Activated CD4-positive, alpha-beta T cell treated with anti-CD3 and anti-CD28 coated beads, Interleukin-2, Interleukin-4, amounts not matched to agents 100 ng/mL and 50 ng/mL, durations not matched to agents 16 hours and 8 hours (primary cell): ENCODE measurements around the gene SEC14L5.
"Not testable (repeated sequence)": the region's sequence is repeated elsewhere in the genome, so short reads cannot be mapped to it uniquely, and the experiment has no call there.

Experiments used
- DNase-seq: peaks from one replicate; pipeline ENCODE4 v3.0.0-alpha.2; 2020; ENCODE audit warnings: low spot score

The SEC14L5 gene

DNA sequence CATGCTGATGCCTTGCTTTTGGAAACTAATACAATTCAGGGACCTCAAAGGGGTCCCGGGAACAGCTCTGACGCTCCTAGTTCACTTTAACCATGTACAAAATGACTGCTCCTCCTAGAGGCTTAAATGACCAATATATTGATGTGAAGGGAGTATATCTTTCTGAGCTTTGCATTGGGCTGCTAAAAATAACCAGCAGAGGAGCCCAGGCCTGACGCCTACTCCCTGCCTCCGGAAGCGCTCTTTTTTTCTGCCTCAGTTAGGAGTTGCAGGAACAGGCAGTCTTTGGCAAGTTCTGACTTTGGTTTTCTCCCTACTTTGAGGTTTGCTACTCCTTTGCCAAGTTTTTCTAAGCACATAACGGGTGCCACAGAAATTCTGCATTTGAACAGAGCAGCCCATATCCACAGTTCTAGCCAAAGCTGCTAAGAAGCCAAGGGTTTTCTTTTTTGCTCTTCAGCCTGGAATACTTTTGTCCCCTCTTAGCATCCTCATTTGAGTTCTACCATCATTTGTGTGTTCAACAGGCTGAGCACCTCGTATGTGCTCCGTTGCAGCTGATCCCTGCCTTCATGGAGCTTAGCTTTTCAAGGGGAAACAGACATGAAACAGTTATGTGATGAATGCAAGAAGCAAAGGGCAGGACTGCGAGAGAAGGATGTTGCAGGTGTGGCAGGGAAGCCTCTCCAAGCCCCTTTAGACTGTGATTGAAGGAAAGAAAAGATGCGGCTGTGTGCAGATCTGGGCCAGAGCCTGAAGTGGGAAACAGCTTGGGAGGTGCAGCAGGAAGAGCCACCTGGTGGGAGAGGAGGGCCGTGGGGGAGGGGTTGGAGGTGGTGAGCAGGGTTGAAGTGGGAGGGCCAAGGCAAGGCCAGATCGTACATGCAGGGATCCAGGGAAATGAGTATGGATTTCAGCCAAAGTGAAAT is 78.4 kb downstream of the SEC14L5 start:
- no peak for DNase-seq

DNA sequence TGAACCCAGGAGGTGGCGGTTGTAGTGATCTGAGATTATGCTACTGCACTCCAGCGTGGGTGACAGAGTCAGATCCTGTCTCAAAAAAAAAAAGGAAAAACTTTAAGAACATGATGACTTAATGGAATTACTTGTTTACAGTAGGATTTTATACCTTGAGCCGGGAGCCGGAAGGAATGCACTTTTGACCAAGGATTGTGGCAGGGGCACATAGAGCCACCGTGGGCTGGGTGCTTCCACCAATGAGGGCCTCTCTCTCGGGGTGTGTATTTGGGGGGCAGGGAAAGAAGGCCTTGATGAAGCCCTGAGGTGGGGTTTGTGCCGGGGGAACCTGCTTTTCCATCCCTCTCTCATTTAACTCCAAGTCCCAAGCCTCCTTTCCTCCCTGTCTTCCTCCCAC is 82.3 kb downstream of the SEC14L5 start:
- no peak for DNase-seq

DNA sequence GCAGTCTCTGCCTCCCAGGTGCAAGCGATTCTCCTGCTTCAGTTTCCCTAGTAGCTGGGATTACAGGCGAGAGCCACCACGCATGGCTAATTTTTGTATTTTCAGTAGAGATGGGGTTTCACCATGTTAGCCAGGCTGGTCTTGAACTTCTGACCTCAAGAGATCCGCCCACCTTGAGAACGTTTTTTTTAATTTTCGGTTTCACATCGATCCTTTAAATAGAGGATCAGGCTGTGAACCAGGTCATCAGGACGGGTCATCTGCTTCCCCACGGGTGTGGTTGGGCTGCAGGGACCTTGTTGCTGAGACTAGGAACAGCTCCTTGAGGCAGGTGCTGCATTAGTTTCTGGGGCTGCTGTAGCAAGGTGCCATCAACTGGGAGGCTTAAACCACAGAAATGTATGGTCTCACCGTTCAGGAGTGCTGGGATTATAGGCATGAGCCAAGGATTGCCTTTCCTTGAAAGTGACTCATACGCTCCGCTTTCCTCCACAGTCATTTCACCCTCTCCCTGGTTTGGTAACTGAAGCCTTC is 83.5 kb downstream of the SEC14L5 start:
- no peak for DNase-seq

DNA sequence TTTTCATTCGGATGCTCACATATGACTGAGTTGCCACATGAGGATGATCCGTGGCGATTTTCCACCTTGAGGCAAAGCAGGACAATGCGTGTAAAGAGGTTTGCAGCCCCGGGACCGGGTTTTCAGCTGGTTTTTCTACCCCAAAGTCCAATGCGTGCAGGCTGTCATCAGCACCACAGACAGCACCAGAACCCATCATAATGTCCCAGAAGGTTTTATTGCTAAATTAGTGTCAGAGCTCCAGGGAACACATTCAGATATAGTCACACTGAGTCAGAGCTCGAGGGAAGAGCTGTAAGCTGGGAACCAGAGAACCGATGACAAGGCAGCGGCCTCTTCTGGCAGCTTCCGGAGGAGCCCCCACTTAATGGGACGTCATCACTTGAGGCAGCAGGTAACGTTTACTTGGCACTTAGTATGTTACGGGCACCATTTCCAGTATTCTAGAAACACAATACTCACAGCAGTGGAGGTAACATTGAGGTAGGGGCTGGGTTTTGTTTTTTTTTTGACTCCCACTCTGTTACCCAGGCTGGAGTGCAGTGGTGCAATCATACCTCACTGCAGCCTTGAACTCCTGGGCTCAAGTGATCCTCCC is 84.5 kb downstream of the SEC14L5 start:
- DNase-seq = no peak

DNA sequence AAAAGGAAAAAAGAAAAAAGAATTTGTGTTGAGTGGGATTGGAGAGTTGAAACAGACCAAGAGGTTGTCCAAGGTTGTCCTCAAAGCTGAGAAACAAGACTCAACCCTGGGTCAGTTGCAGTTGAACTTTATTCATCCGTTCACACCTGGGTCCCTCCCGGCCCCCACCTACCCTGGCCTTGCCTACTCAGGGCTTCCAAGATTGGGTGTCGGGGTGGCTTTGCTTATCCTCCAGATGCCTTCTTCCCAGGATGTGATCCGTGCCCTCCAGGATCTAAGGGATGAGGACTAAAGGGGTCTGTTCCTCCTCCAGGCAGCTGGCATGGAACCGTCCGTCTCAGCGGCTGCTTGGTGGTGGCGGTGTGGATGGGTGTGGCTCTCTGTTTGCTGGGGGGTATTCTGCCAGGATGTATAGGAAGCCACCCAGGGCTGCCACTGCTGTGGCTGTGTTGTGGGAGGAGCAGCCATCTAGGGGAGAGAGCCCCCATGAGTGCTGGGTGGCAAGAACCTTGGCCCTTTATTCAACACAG is 85.9 kb downstream of the SEC14L5 start:
- no peak for DNase-seq

DNA sequence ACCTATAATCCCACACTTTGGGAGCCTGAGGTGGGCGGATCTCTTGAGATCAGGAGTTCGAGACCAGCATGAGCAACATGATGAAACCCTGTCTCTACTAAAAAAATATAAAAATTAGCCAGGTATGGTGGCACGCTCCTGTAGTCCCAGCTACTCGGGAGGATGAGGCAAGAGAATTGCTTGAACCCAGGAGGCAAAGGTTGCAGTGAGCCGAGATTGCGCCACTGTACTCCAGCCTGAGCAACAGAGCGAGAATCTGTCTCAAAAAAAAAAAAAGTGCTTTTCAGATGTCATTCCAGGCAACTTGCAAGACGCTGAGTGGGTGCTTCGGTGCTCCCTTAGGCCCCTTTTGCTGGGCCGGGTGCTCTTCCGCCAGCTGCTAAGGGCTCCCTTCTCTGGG is 86.5 kb downstream of the SEC14L5 start:
- DNase-seq = not testable (repeated sequence)

DNA sequence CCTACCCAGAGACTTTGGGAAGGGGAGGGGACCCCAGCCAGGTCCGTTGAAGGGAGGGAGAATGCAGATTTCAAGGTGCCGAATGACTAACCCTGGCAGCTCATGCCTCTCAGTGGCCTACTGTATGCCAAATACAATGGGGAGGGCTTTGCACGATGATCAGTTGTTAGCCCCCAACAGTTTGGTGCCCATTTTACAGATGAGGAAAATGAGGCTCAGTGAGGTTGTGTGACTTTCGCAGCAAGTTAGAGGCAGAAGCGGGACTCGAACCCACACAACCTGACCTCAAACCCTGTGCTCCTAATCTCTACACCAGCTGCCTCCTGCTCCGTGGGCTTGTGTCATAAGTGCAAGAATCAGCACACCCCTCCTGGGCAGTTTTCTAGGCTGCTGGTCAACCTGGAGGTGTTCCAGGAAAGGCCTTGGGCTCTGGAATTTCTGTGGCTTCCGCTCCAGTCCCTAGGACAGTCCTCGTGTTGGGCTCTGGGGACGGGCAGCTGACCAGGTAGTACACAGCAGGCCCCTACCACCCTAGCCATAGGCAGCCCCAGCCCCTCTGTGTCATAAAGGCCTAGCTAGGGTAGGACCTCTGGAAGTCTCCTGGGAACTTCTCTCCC is 87.5 kb downstream of the SEC14L5 start:
- DNase-seq = no peak

DNA sequence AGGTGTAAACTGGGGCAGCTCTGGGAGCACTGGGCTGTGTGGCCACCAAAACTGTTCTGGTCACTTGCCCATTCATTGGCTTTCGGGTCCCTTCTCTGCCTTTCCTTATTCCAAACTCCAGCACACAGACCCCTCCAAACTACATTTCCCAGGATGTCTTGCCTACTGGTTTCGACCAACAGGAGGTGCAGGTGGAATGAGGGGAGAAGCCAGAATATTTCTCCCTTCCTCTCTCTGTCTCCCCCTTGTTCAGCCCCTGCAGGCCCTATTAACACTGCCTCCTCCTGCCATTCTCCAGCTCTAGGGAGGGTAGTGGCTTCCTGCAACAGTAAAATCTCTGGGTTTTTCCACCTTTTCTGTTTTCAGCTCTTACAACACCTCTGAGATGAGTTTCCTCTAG is 88.8 kb downstream of the SEC14L5 start:
- no peak for DNase-seq

DNA sequence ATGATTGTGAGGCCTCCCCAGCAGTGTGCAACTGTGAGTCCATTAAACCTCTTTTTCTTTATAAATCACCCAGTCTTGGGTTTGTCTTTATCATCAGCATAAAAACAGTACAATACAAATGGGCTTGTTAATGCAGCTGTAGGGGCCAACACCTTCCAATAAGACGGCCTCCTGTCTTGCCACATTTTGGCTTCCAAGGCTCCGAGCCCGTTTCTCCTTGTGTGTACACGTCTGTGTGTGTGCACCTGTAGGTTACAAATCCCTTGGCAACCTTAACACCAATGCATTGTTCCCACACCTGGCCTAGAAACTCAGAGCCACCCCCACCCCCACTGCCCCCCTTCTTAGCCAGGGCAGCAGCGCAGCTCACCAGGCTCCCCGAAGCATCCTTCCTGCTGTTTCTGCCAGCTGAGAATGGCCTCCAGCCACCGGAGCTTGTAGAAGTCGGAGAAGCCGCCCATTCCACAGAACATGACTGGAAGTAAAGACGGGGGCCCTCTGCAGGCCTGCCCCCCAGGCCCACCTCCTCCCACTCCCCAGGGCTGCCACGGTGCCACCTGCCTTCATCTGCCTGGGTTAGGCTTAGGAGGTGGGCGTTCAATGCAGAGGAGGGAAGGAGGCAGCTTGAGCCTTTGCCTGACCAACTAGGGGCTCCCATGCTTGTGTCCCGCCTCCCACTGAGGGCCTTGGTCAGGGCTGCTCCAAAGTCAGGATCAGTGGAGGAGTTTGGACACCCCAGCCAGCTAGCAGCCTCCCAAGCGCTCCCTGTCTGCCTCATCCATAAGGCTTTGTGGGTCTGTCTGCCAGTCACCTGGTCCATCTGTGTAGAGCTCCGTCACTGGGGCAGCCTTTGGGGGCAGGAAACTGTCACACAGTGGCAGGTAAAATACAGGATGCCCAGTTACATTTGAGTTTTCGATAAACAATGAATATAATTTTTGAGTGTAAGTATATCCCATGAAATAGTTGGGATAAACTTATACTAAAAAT is 97.0 kb downstream of the SEC14L5 start:
- DNase-seq = no peak

DNA sequence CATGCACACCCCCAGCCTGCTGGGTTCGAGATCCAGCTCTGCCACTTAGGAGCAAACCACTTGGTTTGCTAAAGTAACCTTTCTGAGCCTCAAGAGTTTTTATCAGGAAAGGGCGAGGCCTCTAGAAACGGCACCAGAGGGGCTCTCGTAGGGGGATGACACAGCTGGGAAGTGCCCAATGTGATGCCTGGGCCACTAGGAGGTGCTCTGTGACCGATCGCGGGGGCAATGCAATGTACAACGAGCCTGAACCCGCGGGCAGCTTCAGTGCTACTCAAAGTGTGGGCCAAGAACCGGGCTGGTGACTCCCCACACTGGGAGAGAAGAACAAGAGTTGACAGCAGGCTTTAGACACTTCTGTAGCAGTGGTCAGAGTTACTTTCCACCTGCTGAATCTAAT is 98.2 kb downstream of the SEC14L5 start:
- DNase-seq = peak; percentile 57

DNA sequence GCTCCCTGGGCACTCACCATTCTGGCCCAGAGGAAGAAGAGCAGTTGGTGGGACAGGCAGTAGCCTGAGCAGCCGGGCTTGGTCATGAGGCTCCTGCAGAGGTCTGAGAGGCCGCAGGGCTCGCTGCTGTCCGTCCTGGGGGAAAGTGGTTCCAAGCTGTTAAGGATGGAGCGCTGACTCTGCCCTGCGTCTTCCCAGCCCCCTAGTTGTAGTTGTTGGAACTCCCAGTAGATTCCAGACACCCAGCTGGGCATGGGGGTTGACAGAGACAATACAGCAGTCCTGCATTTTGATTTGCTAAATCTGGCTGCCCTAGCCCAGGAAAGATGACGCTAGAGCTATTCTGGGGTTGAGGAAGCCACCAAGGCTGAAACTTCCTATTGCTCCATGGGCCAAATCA is 100.3 kb downstream of the SEC14L5 start:
- no peak for DNase-seq

DNA sequence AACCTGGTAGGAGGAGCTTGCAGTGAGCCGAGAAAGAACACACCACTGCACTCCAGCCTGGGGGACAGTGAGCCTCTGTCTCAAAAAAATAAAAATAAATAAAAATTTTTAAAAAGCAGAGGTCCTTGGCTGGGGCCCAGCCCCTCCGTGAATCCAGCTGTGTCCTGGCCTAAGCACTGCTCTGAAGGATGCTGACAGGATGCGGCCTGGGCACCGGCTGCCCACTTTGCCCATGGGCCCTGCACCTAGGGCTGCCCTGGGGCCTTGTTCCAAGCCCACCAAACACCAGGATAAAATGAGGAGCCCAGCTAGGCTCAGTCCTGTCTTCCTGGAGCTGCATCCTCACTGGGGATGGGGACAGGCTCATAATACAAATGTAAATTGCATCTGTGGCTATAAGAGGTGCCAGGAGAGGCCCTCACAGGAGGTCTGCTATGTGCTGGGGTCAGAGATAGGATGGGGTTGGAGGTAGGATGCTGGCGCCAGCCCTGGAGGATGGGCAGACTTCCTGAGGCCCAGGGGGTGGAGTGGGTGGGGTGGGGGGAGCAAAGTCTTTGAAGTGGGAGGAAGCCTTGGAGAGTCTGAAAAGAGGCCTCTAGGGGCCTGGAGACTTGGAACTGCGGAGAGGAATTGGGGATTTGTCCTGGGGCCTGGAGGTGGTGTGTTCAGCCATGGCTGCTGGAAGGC is 101.4 kb downstream of the SEC14L5 start:
- no peak for DNase-seq

DNA sequence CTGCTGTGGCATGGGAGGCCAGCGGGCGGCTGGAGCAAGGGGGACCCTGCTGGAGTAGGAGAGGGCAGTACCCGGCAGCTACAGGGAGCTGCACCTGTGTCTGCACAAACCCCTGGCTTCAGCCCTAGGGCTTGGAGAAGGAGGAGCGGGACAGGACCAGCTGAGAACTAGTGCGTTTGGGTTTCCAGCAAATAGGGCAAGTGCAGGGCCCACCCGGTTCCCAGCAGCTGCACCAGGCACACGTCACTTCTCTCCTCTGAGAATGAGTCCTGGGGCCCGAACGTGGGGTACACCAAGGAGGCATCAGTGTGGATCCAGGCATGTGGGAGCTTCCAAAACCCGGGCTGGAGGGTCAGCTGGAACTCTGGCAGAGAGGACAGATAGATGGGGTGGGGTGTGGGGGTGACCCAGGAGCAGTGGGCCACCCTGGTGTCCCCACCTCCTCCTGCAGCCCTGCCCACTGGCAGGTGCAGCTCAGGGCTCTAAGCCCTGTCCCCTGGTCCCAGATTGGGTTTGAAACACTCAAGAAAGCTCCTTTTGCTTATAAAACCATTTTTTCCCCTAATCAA is 102.0 kb downstream of the SEC14L5 start:
- no peak for DNase-seq

DNA sequence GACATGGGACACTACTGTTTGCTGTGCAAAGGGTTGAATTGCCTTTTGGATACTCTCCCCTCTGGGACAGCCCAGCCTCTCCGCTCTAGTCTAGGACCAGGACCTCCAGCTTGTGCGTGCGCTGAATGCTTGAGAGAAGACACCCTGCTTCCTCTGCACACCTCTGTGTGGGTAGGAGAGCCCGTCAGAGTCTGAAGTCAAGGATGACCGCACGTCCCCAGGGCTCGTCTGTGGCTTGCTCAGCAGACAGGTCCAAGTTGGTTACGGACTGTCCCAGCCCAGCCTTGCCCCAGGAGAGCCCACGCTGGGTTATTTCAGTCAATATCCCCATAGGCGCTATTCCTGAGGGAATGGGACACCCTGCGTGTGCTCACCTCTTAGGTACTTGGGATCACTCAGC is 103.9 kb downstream of the SEC14L5 start:
- no peak for DNase-seq

DNA sequence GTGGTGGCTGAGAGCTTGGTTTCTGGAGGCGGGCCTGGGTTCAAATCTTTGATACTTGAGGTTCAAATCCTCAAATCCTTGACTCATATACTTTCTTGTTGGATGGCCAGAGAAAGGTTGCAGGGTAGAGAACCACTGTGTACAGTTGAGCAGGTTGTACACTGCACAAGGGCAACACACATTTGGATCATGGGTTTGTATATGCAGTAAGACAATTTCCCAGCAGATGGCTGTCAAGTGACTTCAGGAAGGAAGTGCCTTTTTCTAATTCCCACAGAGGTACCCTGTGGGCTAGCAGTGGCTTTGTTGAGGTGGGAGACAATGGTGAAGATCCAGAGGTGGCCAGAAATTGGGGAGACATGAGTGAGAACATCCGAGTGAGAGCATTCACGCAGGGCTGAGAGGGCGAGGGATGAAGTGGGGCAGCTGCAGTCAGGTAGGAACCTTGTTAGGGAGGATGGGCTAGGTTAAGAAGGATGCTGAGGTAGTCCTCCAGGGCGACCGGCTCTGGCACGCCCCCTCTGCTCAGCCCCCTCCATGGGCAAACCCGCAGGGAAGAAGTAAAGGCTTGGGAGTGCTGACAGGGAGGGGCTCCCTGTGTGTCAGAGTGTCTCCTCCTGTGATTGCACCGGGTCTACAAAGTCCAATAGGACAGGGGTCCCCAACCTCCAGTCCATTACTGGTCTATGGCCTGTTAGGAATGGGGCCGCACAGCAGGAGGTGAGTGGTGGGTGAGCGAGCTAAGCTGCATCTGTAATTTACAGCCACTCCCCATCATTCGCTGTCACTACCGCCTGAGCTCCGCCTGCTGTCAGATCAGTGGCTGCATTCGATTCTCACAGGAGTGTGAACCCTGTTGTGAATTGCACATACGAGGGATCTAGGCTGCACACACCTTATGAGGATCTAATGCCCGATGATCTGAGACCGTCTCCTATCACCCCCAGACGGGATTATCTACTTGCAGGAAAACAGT is 104.9 kb downstream of the SEC14L5 start:
- DNase-seq = no peak

DNA sequence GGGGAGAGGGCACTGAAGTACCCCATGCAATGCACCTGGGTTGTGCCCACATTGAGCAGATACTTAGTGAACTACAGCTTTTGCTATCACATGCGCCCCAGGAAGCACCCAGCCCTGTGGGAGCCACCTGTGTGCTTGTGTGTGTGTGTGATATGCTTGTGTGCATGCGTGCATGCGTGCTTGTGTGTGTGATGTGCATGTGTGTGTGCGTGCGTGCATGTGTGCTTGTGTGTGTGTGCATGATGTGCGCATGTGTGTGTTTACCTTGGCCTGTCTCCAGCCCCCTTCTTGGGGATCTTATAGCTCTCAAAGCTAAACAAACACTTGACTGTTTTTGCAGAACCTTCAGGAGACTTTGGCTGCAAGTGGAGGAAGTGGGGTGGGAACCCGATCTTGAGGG is 106.8 kb downstream of the SEC14L5 start:
- DNase-seq = no peak

DNA sequence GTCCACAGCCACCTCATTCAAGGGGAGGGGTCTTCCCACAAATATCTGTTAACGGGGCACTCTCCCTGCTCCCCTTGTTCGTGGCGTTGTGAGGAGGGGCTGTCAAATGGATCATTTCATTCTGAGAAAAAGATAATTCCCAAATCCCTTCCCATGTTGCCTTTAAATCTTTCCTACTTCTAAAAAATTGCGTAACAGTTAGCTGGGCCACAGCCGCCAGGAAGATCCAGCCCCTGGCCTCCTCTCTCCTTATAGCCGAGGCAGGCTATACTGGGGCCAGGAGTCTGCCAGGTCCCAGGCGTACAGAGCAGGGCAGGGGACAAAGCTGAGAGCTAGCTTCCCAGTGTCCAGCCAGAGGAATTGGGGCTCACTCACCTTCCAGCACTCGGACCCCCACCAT is 107.2 kb downstream of the SEC14L5 start:
- DNase-seq = no peak

DNA sequence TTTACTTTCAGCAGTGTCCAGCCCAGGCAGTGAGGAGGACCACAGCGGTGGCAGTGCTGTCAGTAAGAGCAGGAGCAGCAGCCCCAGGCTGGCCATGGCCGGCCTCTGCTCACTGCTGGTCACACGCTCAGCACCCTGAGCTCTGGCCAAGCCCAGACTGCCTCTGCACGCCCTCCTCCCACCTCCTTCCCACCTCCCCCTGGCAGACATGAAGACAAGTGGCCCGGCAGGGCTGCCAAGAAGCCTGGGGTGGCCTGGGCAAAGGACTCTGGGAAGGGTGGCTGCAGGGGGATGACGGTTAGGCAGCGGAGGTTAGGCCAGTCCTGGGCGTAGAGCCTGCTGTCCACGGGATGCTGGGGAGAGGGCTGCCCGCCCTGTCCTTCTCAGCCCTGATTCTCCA is 107.7 kb downstream of the SEC14L5 start, which contains the start of gene C16orf89:
TSS of gene C16orf89 (minus strand) at position 144 of the 400 bp plus-strand sequence. CDS start at position 96, 48 bp downstream.
- DNase-seq = no peak

DNA sequence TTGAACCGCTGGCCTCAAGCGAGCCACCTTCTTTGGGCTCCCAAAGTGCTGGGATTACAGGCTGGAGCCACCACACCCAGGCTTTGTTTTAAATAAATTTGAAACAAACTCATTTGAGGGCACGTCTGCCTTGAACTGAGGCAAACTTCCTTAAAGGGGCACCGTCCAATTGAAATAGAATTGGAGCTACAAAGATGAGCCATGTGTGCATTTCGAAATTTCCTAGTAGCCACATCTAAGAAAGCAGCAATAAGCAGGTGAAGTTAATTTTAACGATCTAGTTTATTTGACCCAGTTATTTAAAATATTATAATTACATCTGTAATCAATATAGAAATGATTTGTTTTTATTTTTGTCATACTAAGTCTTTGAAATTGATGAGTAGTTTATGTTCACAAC is 108.4 kb downstream of the SEC14L5 start:
- DNase-seq = no peak
